ENCODE data around the gene EPYC. TPM values are rescaled to one million over a fixed set of nuclear protein-coding genes. Genes with fewer than 3 reads are reported as not detected.

The EPYC gene
- total and polyA plus RNA-seq, 4 donors: not detected

- DNase-seq (ENCODE audit: low spot score): no peak
- 81% methylated on average over 2 of the region's 2 CpGs for WGBS
- Histone ChIP-seq H3K9ac (ENCODE audit: low read depth in 1 of 2, low read length in 2 of 2) (no peak overlapping the region), H3K4me1 (ENCODE audit: control insufficient read depth in 4 of 4, insufficient read depth in 4 of 4, low read length in 3 of 4) (no peaks in the 10 kb centered on the region), H3K9me3 (ENCODE audit: control insufficient read depth in 4 of 4, low read length in 3 of 4) (no peaks in the 10 kb centered on the region), H3K27me3 (ENCODE audit: control insufficient read depth in 4 of 4, insufficient read depth in 4 of 4, low read length in 3 of 4) (no peaks in the 10 kb centered on the region), H3K36me3 (ENCODE audit: control insufficient read depth in 4 of 4, insufficient read depth in 3 of 4, low read depth in 1 of 4, low read length in 3 of 4) (no peaks in the 10 kb centered on the region), H3K27ac (ENCODE audit: low read depth in 1 of 2, low read length in 2 of 2) (no peak overlapping the region), H3K4me3 (ENCODE audit: low read depth in 1 of 3, low read length in 3 of 3) (no peak overlapping the region)
- TF ChIP-seq YY1 (IDR thresholded peaks at IDR 0.05): no peak
- no peak for TF ChIP-seq MAX (IDR thresholded peaks at IDR 0.05)
- TF ChIP-seq EGR1 (IDR thresholded peaks at IDR 0.05; ENCODE audit: low read depth in 2 of 2): no peak
- no peak for TF ChIP-seq HNF4A (conservative IDR thresholded peaks at IDR 0.05)
- TF ChIP-seq JUND (IDR thresholded peaks at IDR 0.05): no peak
- no peak for TF ChIP-seq ZBTB33 (IDR thresholded peaks at IDR 0.05)
- TF ChIP-seq CTCF (IDR thresholded peaks at IDR 0.05; ENCODE audit: low read depth, low read length, missing input control): no peak
- TF ChIP-seq FOXA1 (IDR thresholded peaks at IDR 0.05): no peak
- TF ChIP-seq FOXA2 (IDR thresholded peaks at IDR 0.05): no peak
- no peak for TF ChIP-seq SP1 (IDR thresholded peaks at IDR 0.05)
Observed at GRCh38 chr12:90999527-90999926, 5.2 kb downstream of the EPYC start.

- Histone ChIP-seq H3K4me1 (ENCODE audit: control insufficient read depth in 4 of 4, insufficient read depth in 4 of 4, low read length in 3 of 4) (no peaks in the 10 kb centered on the region), H3K36me3 (ENCODE audit: control insufficient read depth in 4 of 4, insufficient read depth in 3 of 4, low read depth in 1 of 4, low read length in 3 of 4) (no peaks in the 10 kb centered on the region), H3K9ac (ENCODE audit: low read depth in 1 of 2, low read length in 2 of 2) (no peak overlapping the region), H3K27me3 (ENCODE audit: control insufficient read depth in 4 of 4, insufficient read depth in 4 of 4, low read length in 3 of 4) (no peaks in the 10 kb centered on the region), H3K4me3 (ENCODE audit: low read depth in 1 of 3, low read length in 3 of 3) (no peak overlapping the region), H3K27ac (ENCODE audit: low read depth in 1 of 2, low read length in 2 of 2) (no peak overlapping the region), H3K9me3 (ENCODE audit: control insufficient read depth in 4 of 4, low read length in 3 of 4) (no peaks in the 10 kb centered on the region)
- TF ChIP-seq REST (IDR thresholded peaks at IDR 0.05) (no peak), GABPA (IDR thresholded peaks at IDR 0.05 in 1 of 2, conservative IDR thresholded peaks at IDR 0.05 in 1 of 2) (no peak)
- WGBS: 87% methylated on average over 2 of the region's 2 CpGs
- DNase-seq (ENCODE audit: low spot score): no peak
Observed at GRCh38 chr12:90995010-90995409, 9.8 kb downstream of the EPYC start.

Data from liver (tissue), 9 donors.